WERI-Rb-1 (cell line): ENCODE data around the gene RAB3D.

Experiments used
- DNase-seq: peaks from one replicate; pipeline ENCODE4 v3.0.0-alpha.2; 2020
- H3K27ac ChIP-seq: fragments of 250-450 bp; sonication (Bioruptor Pico); 2 replicates; pipeline ENCODE4 v1.5.1; 2020; ENCODE audit warnings: mild to moderate bottlenecking, moderate library complexity
- H3K27me3 ChIP-seq: fragments of 250-450 bp; sonication (Bioruptor Pico); 2 replicates; pipeline ENCODE4 v1.5.1; 2021; ENCODE audit warnings: mild to moderate bottlenecking, low read depth, moderate library complexity; ENCODE audit not compliant: insufficient read depth, severe bottlenecking
- H3K36me3 ChIP-seq: fragments of 250-450 bp; sonication (Bioruptor Pico); 2 replicates; pipeline ENCODE4 v1.5.1; 2020; ENCODE audit warnings: mild to moderate bottlenecking, moderate library complexity
- H3K4me3 ChIP-seq: 2 replicates; pipeline ENCODE4 v1.5.1; 2011; ENCODE audit warnings: low read depth, mild to moderate bottlenecking, control low read depth, low read length
- H3K9me3 ChIP-seq: fragments of 250-450 bp; sonication (Bioruptor Pico); 2 replicates; pipeline ENCODE4 v1.5.1; 2021; ENCODE audit warnings: mild to moderate bottlenecking, moderate library complexity; ENCODE audit not compliant: severe bottlenecking
- CTCF ChIP-seq: IDR thresholded peaks from 2 replicates; pipeline ENCODE4 v1.5.1; 2011; ENCODE audit warnings: low read depth, mild to moderate bottlenecking, control low read depth, inconsistent platforms, low read length

RAB3D gene

GRCh38 chr19:11278670-11279069 lies 60.8 kb downstream of the RAB3D start:
- Histone ChIP-seq H3K4me3 (no peak overlapping the region), H3K36me3 (no peaks in the 10 kb centered on the region), H3K9me3 (no peaks in the 10 kb centered on the region), H3K27me3 (no peaks in the 10 kb centered on the region), H3K27ac (no peak overlapping the region)
- TF ChIP-seq CTCF, result no peak
- no peak for DNase-seq

GRCh38 chr19:11274533-11275086 lies 64.8 kb downstream of the RAB3D start:
- Histone ChIP-seq H3K36me3 (no peaks in the 10 kb centered on the region), H3K27ac (no peak overlapping the region), H3K4me3 (no peak overlapping the region), H3K9me3 (no peaks in the 10 kb centered on the region), H3K27me3 (no peaks in the 10 kb centered on the region)
- TF ChIP-seq CTCF, result no peak
- DNase-seq, result no peak

GRCh38 chr19:11273989-11274388 lies 65.5 kb downstream of the RAB3D start:
- H3K9me3 ChIP-seq, result no peaks in the 10 kb centered on the region
- H3K27me3 ChIP-seq, result no peaks in the 10 kb centered on the region
- no peaks in the 10 kb centered on the region for H3K36me3 ChIP-seq
- H3K4me3 ChIP-seq, result no peak overlapping the region
- H3K27ac ChIP-seq, result no peak overlapping the region
- TF ChIP-seq CTCF, result no peak
- DNase-seq, result no peak

- H3K27ac ChIP-seq, result no peak overlapping the region
- no peaks in the 10 kb centered on the region for H3K27me3 ChIP-seq
- H3K4me3 ChIP-seq, result no peak overlapping the region
Measured at GRCh38 chr19:11273296-11273695, 66.2 kb downstream of the RAB3D start.

More at GRCh38 chr19:11273296-11273695, 66.2 kb downstream of the RAB3D start:
- DNase-seq, result no peak
- no peaks in the 10 kb centered on the region for H3K9me3 ChIP-seq
- H3K36me3 ChIP-seq, result no peaks in the 10 kb centered on the region
- TF ChIP-seq CTCF, result no peak
